ENCODE measurements around the gene BCOR.

The BCOR gene

GRCh38 chrX:40004246-40004535, 93.6 kb downstream of the BCOR start:
- no peaks in the 10 kb centered on the region for H3K27me3 ChIP-seq (ENCODE audit: insufficient read depth, low read length)
- no peaks in the 10 kb centered on the region for H3K9me2 ChIP-seq (ENCODE audit: low read depth, low read length)
- H3K36me3 ChIP-seq (ENCODE audit: insufficient read depth, low read length): no peaks in the 10 kb centered on the region
- H3K4me1 ChIP-seq (ENCODE audit: insufficient read depth, low read length, severe bottlenecking): no peaks in the 10 kb centered on the region
- H3F3A ChIP-seq (ENCODE audit: insufficient read depth, low read length): no peaks in the 10 kb centered on the region
- H3K4me2 ChIP-seq (ENCODE audit: low read length): no peak overlapping the region
- no peak overlapping the region for H3K27ac ChIP-seq (ENCODE audit: low read depth, low read length, poor library complexity, severe bottlenecking)
- no peak overlapping the region for H3K9ac ChIP-seq (ENCODE audit: low read length)
- TF ChIP-seq EZH2 (IDR thresholded peaks at IDR 0.05; ENCODE audit: borderline replicate concordance, low read length): no peak
- no peak for TF ChIP-seq CTCF (IDR thresholded peaks at IDR 0.05; ENCODE audit: low read length)
- no peak overlapping the region for H3K4me3 ChIP-seq (ENCODE audit: low read depth, low read length, poor library complexity, severe bottlenecking)
- no peaks in the 10 kb centered on the region for H3K79me2 ChIP-seq (ENCODE audit: insufficient read depth, low read length)
- no peak overlapping the region for H2AFZ ChIP-seq (ENCODE audit: low read length)
- no peaks in the 10 kb centered on the region for H4K20me1 ChIP-seq (ENCODE audit: insufficient read depth, low read length)
- H3K9me3 ChIP-seq (ENCODE audit: low read length): no peaks in the 10 kb centered on the region

GRCh38 chrX:40003428-40004245, 94.1 kb downstream of the BCOR start:
- Histone ChIP-seq H4K20me1 (ENCODE audit: insufficient read depth, low read length) (no peaks in the 10 kb centered on the region), H3K9me3 (ENCODE audit: low read length) (no peaks in the 10 kb centered on the region), H3F3A (ENCODE audit: insufficient read depth, low read length) (no peaks in the 10 kb centered on the region), H3K4me3 (ENCODE audit: low read depth, low read length, poor library complexity, severe bottlenecking) (no peak overlapping the region), H3K9ac (ENCODE audit: low read length) (no peak overlapping the region), H3K27ac (ENCODE audit: low read depth, low read length, poor library complexity, severe bottlenecking) (no peak overlapping the region), H3K4me1 (ENCODE audit: insufficient read depth, low read length, severe bottlenecking) (no peaks in the 10 kb centered on the region), H3K79me2 (ENCODE audit: insufficient read depth, low read length) (no peaks in the 10 kb centered on the region), H3K36me3 (ENCODE audit: insufficient read depth, low read length) (no peaks in the 10 kb centered on the region), H3K4me2 (ENCODE audit: low read length) (no peak overlapping the region), H2AFZ (ENCODE audit: low read length) (no peak overlapping the region), H3K27me3 (ENCODE audit: insufficient read depth, low read length) (no peaks in the 10 kb centered on the region), H3K9me2 (ENCODE audit: low read depth, low read length) (no peaks in the 10 kb centered on the region)
- TF ChIP-seq CTCF (IDR thresholded peaks at IDR 0.05; ENCODE audit: low read length) (no peak), EZH2 (IDR thresholded peaks at IDR 0.05; ENCODE audit: borderline replicate concordance, low read length) (no peak)

GRCh38 chrX:40003071-40003427, 94.7 kb downstream of the BCOR start:
- H3K9me3 ChIP-seq (ENCODE audit: low read length): no peaks in the 10 kb centered on the region
- H3K9ac ChIP-seq (ENCODE audit: low read length): no peak overlapping the region
- H4K20me1 ChIP-seq (ENCODE audit: insufficient read depth, low read length): no peaks in the 10 kb centered on the region
- no peaks in the 10 kb centered on the region for H3K79me2 ChIP-seq (ENCODE audit: insufficient read depth, low read length)
- no peaks in the 10 kb centered on the region for H3F3A ChIP-seq (ENCODE audit: insufficient read depth, low read length)
- no peaks in the 10 kb centered on the region for H3K36me3 ChIP-seq (ENCODE audit: insufficient read depth, low read length)
- no peak overlapping the region for H3K27ac ChIP-seq (ENCODE audit: low read depth, low read length, poor library complexity, severe bottlenecking)
- H3K27me3 ChIP-seq (ENCODE audit: insufficient read depth, low read length): no peaks in the 10 kb centered on the region
- H3K4me1 ChIP-seq (ENCODE audit: insufficient read depth, low read length, severe bottlenecking): no peaks in the 10 kb centered on the region
- H2AFZ ChIP-seq (ENCODE audit: low read length): no peak overlapping the region
- H3K4me2 ChIP-seq (ENCODE audit: low read length): no peak overlapping the region
- no peak overlapping the region for H3K4me3 ChIP-seq (ENCODE audit: low read depth, low read length, poor library complexity, severe bottlenecking)
- no peaks in the 10 kb centered on the region for H3K9me2 ChIP-seq (ENCODE audit: low read depth, low read length)
- TF ChIP-seq CTCF (IDR thresholded peaks at IDR 0.05; ENCODE audit: low read length): no peak
- no peak for TF ChIP-seq EZH2 (IDR thresholded peaks at IDR 0.05; ENCODE audit: borderline replicate concordance, low read length)

Measured in OCI-LY1 (cell line).